ENCODE data around the gene CDH9.

GRCh38 chr5:27034565-27034964 is 3.8 kb downstream of the CDH9 start:
- TF ChIP-seq CTCF (IDR thresholded peaks at IDR 0.05; ENCODE audit: insufficient read depth, low read length, poor library complexity, severe bottlenecking) (no peak), EZH2phosphoT487 (conservative IDR thresholded peaks at IDR 0.05; ENCODE audit: low read length) (no peak)

Measured in SU-DHL-6 (cell line).